ENCODE data around the gene PMVK.

Gene PMVK

DNA sequence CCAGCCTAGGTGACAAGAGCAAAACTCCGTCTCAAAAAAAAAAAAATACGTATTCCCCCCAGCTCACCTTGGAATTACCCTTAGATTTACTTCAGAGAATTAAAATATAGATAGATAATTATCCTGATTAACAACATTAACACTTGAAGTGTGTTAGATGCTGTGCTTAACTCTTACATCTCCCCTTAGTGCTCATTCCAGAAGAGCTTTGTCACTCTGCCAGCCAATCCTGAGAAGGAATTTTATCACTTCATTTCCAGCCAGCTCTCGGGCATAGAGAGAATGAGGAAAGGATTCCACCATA lies 35.6 kb upstream of the PMVK start:
- TF ChIP-seq, protein P1, sequence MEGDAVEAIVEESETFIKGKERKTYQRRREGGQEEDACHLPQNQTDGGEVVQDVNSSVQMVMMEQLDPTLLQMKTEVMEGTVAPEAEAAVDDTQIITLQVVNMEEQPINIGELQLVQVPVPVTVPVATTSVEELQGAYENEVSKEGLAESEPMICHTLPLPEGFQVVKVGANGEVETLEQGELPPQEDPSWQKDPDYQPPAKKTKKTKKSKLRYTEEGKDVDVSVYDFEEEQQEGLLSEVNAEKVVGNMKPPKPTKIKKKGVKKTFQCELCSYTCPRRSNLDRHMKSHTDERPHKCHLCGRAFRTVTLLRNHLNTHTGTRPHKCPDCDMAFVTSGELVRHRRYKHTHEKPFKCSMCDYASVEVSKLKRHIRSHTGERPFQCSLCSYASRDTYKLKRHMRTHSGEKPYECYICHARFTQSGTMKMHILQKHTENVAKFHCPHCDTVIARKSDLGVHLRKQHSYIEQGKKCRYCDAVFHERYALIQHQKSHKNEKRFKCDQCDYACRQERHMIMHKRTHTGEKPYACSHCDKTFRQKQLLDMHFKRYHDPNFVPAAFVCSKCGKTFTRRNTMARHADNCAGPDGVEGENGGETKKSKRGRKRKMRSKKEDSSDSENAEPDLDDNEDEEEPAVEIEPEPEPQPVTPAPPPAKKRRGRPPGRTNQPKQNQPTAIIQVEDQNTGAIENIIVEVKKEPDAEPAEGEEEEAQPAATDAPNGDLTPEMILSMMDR (IDR thresholded peaks at IDR 0.05; ENCODE audit: low read depth, low read length, missing control alignments) = no peak
- in situ Hi-C loops (cut with HindIII; ENCODE audit: low sequenced_read_pairs) = no loop called here
- DNase-seq (ENCODE audit: low read depth) = no peak
- peak overlapping the region; percentile 55 for H3K4me3 ChIP-seq (ENCODE audit: low read depth, low read length)

GRCh38 chr1:154971341-154971998 lies 35.0 kb upstream of the PMVK start:
- in situ Hi-C loops (cut with HindIII; ENCODE audit: low sequenced_read_pairs) = no loop called here
- DNase-seq (ENCODE audit: low read depth) = no peak
- H3K4me3 ChIP-seq (ENCODE audit: low read depth, low read length) = peak overlapping the region; percentile 81
- TF ChIP-seq, protein P1 (IDR thresholded peaks at IDR 0.05; ENCODE audit: low read depth, low read length, missing control alignments) = no peak

- TF ChIP-seq, protein P1 (IDR thresholded peaks at IDR 0.05; ENCODE audit: low read depth, low read length, missing control alignments) = no peak
- in situ Hi-C loops (cut with HindIII; ENCODE audit: low sequenced_read_pairs) = no loop called here
- peak; percentile 83 for DNase-seq (ENCODE audit: low read depth)
These were observed 34.3 kb upstream of the PMVK start, which contains the start of gene SHC1 for GRCh38 chr1:154970631-154971340. Gene SHC1 (minus strand): TSS chr1:154970747. CDS start chr1:154970526, 221 bp downstream.

DNA sequence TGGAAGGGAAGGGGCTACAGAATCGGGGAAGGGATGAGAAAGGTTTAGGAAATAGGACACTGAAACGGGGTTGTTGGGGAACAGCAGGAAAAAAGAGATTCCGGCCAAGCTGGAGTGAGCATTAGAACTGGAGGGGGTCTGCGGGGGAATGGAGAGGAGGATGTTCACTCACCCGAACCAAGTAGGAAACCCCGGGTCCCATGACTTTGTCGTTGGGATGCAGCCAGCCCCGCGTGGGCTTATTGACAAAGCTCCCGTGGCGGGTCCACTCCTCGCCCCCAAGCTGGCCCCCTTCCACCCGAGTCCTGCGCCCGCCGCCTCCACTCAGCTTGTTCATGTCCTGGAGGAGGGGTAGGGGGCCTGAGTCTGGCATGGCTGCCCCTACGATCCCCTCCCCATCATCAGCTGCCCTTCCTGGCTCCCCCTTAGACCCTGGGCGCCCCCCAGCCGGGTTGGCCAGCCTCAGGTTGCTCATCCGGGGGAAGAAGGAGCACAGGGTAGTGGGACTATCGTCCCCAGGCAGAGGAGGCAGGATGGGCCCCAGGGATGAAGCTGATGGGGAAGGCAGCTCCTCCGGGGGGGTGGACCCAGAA lies 33.4 kb upstream of the PMVK start:
- in situ Hi-C loops (cut with HindIII; ENCODE audit: low sequenced_read_pairs) = no loop called here
- TF ChIP-seq, protein P1 (IDR thresholded peaks at IDR 0.05; ENCODE audit: low read depth, low read length, missing control alignments) = no peak

More at GRCh38 chr1:154970631-154971340, 34.3 kb upstream of the PMVK start, which contains the start of gene SHC1:
- H3K4me3 ChIP-seq (ENCODE audit: low read depth, low read length) = peak within 1 kb of the TSS; percentile 81

GRCh38 chr1:154969246-154969645 lies 32.7 kb upstream of the PMVK start:
- DNase-seq (ENCODE audit: low read depth) = no peak
- in situ Hi-C loops (cut with HindIII; ENCODE audit: low sequenced_read_pairs) = no loop called here
- TF ChIP-seq, protein P1 (IDR thresholded peaks at IDR 0.05; ENCODE audit: low read depth, low read length, missing control alignments) = no peak
- H3K4me3 ChIP-seq (ENCODE audit: low read depth, low read length) = peak overlapping the region; percentile 81

More for the DNA sequence above, 33.4 kb upstream of the PMVK start:
- peak overlapping the region; percentile 81 for H3K4me3 ChIP-seq (ENCODE audit: low read depth, low read length)
- DNase-seq (ENCODE audit: low read depth) = no peak

DNA sequence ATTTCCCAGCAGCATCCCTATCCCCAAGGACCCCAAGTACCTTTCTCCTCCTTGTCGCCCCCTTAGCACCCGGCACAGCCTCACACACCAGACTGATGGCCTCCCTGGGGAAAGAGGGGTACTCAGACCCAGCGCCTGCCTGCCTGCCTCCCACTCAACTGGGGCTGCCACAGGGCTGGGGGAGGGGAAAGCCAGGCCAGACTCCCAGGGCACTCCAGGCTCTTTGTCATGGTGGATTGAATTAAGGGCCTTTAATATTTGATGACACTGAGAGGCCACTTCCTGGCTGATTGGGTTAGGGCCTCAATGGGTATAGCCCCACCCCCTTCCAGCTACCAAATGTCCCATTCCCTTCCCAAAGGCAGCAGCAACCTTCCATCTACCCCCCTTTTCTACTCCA lies 32.2 kb upstream of the PMVK start:
- in situ Hi-C loops (cut with HindIII; ENCODE audit: low sequenced_read_pairs) = no loop called here
- H3K4me3 ChIP-seq (ENCODE audit: low read depth, low read length) = peak overlapping the region; percentile 81
- TF ChIP-seq, protein P1 (IDR thresholded peaks at IDR 0.05; ENCODE audit: low read depth, low read length, missing control alignments) = no peak
- no peak for DNase-seq (ENCODE audit: low read depth)
